Ishikawa (cell line): Measurements from ENCODE around the gene TXNRD1.

Experiments used
- CEBPB ChIP-seq: IDR thresholded peaks from 2 replicates; pipeline ENCODE4 v1.6.1; 2012
- CREB1 ChIP-seq: IDR thresholded peaks from 2 replicates; pipeline ENCODE4 v1.6.1; 2012; ENCODE audit warnings: low read depth
- EGR1 ChIP-seq: IDR thresholded peaks from 2 replicates; pipeline ENCODE4 v1.6.1; 2012
- EP300 ChIP-seq: IDR thresholded peaks from 2 replicates; pipeline ENCODE4 v1.6.1; 2012; ENCODE audit warnings: borderline replicate concordance
- FOXM1 ChIP-seq: IDR thresholded peaks from 2 replicates; pipeline ENCODE4 v1.6.1; 2012; ENCODE audit warnings: low read depth, borderline replicate concordance
- NFIC ChIP-seq: IDR thresholded peaks from 2 replicates; pipeline ENCODE4 v1.6.1; 2012
- RAD21 ChIP-seq: IDR thresholded peaks from 2 replicates; pipeline ENCODE4 v1.6.1; 2012; ENCODE audit warnings: low read depth
- REST ChIP-seq: IDR thresholded peaks from 2 replicates; pipeline ENCODE4 v1.6.1; 2012; ENCODE audit warnings: low read depth, mild to moderate bottlenecking
- TAF1 ChIP-seq: IDR thresholded peaks from 2 replicates; pipeline ENCODE4 v1.6.1; 2012; ENCODE audit warnings: low read depth, mild to moderate bottlenecking
- TCF12 ChIP-seq: IDR thresholded peaks from 2 replicates; pipeline ENCODE4 v1.6.1; 2012; ENCODE audit warnings: low read depth
- TEAD4 ChIP-seq: IDR thresholded peaks from 2 replicates; pipeline ENCODE4 v1.6.1; 2012
- YY1 ChIP-seq: IDR thresholded peaks from 2 replicates; pipeline ENCODE4 v1.6.1; 2012; ENCODE audit warnings: low read depth
- ZBTB7A ChIP-seq: IDR thresholded peaks from 2 replicates; pipeline ENCODE4 v1.6.1; 2012; ENCODE audit warnings: low read depth
- TF ChIP-seq, protein P1 (sequence below): IDR thresholded peaks from 2 replicates; pipeline ENCODE4 v1.6.1; 2012
- TF ChIP-seq, protein P2 (sequence below): IDR thresholded peaks from 2 replicates; pipeline ENCODE4 v1.6.1; 2012

Gene TXNRD1

DNA sequence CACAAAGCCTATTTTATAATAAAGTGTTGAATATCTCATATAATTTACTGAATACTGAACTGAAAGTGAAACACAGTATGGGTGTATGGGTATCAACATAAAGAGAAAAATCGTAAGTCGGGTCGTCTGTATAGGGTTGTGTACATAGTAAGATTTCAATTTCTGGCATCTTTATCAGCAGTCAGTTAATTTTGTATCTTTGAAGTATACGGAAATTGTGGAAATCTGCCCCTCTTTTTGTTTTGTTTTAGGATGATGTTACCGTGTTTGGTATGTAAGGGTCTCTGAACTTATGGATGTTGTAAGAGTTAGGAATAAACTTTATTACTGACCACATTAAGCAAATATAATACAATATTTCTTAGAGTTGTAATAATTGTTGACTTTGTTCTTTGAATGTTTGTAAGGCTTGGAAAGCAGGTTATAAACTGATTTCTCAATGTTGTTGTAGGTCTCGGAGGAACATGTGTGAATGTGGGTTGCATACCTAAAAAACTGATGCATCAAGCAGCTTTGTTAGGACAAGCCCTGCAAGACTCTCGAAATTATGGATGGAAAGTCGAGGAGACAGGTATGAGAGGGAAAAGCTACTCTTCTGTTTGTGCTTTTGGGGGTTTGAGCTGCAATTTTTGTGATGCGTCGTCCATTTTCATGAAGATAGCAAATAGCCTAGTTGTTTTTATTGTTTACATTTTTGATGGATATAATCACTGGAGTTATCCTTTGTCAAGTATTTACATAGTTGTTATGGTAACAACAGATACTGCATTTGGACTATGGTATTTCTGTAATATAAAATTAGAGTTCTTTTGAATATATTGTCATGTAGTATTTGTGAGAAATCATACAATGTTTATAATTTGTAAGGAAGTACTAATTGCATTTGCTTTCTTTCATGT is 100.0 kb downstream of the TXNRD1 start:
- no peak for TF ChIP-seq TAF1
- no peak for TF ChIP-seq CREB1
- TF ChIP-seq EGR1, result no peak
- TF ChIP-seq NFIC, result no peak
- TF ChIP-seq CEBPB, result no peak
- no peak for TF ChIP-seq TEAD4
- no peak for TF ChIP-seq ZBTB7A
- TF ChIP-seq REST, result no peak
- no peak for TF ChIP-seq YY1
- TF ChIP-seq RAD21, result no peak
- no peak for TF ChIP-seq EP300
- TF ChIP-seq, protein P1, sequence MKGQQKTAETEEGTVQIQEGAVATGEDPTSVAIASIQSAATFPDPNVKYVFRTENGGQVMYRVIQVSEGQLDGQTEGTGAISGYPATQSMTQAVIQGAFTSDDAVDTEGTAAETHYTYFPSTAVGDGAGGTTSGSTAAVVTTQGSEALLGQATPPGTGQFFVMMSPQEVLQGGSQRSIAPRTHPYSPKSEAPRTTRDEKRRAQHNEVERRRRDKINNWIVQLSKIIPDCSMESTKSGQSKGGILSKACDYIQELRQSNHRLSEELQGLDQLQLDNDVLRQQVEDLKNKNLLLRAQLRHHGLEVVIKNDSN, result no peak
- TF ChIP-seq FOXM1, result no peak
- TF ChIP-seq TCF12, result no peak
- TF ChIP-seq, protein P2, sequence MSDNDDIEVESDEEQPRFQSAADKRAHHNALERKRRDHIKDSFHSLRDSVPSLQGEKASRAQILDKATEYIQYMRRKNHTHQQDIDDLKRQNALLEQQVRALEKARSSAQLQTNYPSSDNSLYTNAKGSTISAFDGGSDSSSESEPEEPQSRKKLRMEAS, result no peak

- no peak for TF ChIP-seq NFIC
- no peak for TF ChIP-seq CEBPB
- no peak for TF ChIP-seq EGR1
- TF ChIP-seq RAD21, result no peak
- TF ChIP-seq, protein P2, result no peak
Observed at GRCh38 chr12:104316936-104317335, 101.4 kb downstream of the TXNRD1 start.

- TF ChIP-seq EP300 (no peak), EGR1 (no peak), RAD21 (no peak), FOXM1 (no peak)
- TF ChIP-seq, protein P2, result no peak
Observed at GRCh38 chr12:104317538-104318210, 102.1 kb downstream of the TXNRD1 start.

DNA sequence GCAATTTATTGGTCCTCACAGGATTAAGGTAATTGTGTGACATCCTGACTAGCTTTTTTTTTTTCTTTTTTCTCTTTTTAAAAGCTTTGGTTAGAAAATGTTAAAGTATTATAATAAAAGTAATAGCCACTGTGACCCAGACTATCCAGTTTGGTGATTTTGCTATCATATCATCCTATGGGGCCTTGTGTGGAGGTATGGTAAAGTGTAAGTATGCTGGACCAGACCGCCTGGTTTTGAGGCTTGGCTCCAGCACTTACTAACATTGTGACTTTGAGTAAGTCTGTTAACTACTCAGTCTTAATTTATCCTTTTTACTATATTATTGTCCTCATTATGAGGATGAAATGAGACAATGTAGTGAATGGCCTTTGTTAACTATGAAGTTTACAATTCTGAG is 103.4 kb downstream of the TXNRD1 start:
- TF ChIP-seq, protein P1, result no peak
- no peak for TF ChIP-seq NFIC
- TF ChIP-seq ZBTB7A, result no peak
- TF ChIP-seq, protein P2, result no peak
- TF ChIP-seq RAD21, result no peak
- TF ChIP-seq TAF1, result no peak
- no peak for TF ChIP-seq YY1
- no peak for TF ChIP-seq EP300
- no peak for TF ChIP-seq EGR1

GRCh38 chr12:104319918-104320626 is 104.5 kb downstream of the TXNRD1 start:
- TF ChIP-seq CREB1 (no peak), EGR1 (no peak), RAD21 (no peak), TAF1 (no peak), NFIC (no peak), REST (no peak)
- TF ChIP-seq, protein P2, result no peak
- TF ChIP-seq, protein P1, result no peak
